Heart left ventricle (tissue), 16 donors: Measurements from ENCODE around the gene CELSR3. TPM values are rescaled to one million over a fixed set of nuclear protein-coding genes. Genes with fewer than 3 reads are reported as not detected.
A peak's percentile ranks its signal among the peaks of the same experiment; 100 is the strongest.

Experiments used
- ATAC-seq, 4 donors: fragments of 200-7000 bp; cut with Tn5 transposase; one replicate each; pipeline ENCODE4 v1.9.1; 2020 to 2022; ENCODE audit warnings: moderate library complexity in 4 of 4, mild to moderate bottlenecking in 3 of 4, moderate number of reproducible peaks in 1 of 4
- DNase-seq, 5 donors: peaks; one replicate each; pipeline ENCODE4 v3.0.0-alpha.2; 2020
- H3K27ac ChIP-seq, 12 donors: fragments of 200-600 bp; sonication (generic) in 4 of 12; one replicate each; pipeline versions ENCODE4 v1.5.0 to v1.8.0; 2016 to 2022; ENCODE audit warnings: mild to moderate bottlenecking in 2 of 12
- H3K27me3 ChIP-seq, 9 donors: fragments of 200-600 bp; sonication (generic) in 2 of 9; one replicate each; pipeline versions ENCODE4 v1.5.1 to v1.8.0; 2016 to 2022; ENCODE audit warnings: mild to moderate bottlenecking in 3 of 9
- H3K36me3 ChIP-seq, 9 donors: fragments of 200-600 bp; sonication (generic) in 2 of 9; one replicate each; pipeline versions ENCODE4 v1.5.0 to v1.8.0; 2018 to 2022; ENCODE audit warnings: mild to moderate bottlenecking in 2 of 9
- H3K4me1 ChIP-seq, 12 donors: fragments of 200-600 bp; sonication (generic) in 4 of 12; one replicate each; pipeline versions ENCODE4 v1.5.0 to v1.8.0; 2016 to 2022; ENCODE audit warnings: mild to moderate bottlenecking in 3 of 12
- H3K4me3 ChIP-seq, 12 donors: fragments of 200-600 bp; sonication (generic) in 4 of 12; one replicate each; pipeline versions ENCODE4 v1.5.0 to v1.8.0; 2017 to 2022; ENCODE audit warnings: mild to moderate bottlenecking in 9 of 12, moderate library complexity in 4 of 12
- H3K9me3 ChIP-seq, 12 donors: fragments of 200-600 bp; sonication (generic) in 4 of 12; one replicate each; pipeline versions ENCODE4 v1.5.0 to v1.8.0; 2016 to 2022; ENCODE audit warnings: mild to moderate bottlenecking in 1 of 12
- POLR2A ChIP-seq, 2 donors: fragments of 450-650 bp; IDR thresholded peaks; one replicate each; pipeline ENCODE4 v1.6.1; 2017; ENCODE audit warnings: antibody characterized with exemption in 2 of 2, mild to moderate bottlenecking in 2 of 2, moderate library complexity in 2 of 2
- WGBS, 4 donors: extraction: QIAGEN DNeasy Blood & Tissue Kit in 2 of 4; methylation state at CpG; one replicate each; pipeline versions ENCODE4 v1.1.5 to v1.1.7; 2013 to 2018; 5-methylcytosine and 5-hydroxymethylcytosine counted together
- intact Hi-C, 10 donors: fragments of 100-400 bp; cut with DNase I; formaldehyde crosslinking; loops; one replicate each; pipeline versions ENCODE4 v1.11.1 to v1.14.2; 2022
- polyA plus RNA-seq, 2 donors: library from polyadenylated mRNA; stranded (reverse); fragments of 200-250 nt; gene quantifications; one replicate each; pipeline ENCODE4 v1.2.3, GENCODE V29; 2013
- total RNA-seq, 9 donors: library from RNA; depleted of rRNA in 2 of 9; stranded (reverse); fragments of >200 nt in 2 of 9; fragmentation: NEBNext Ultra II Directional in 3 of 9; extraction: Animal tissue kit (Norgen Biotek cat#: 25700) in 3 of 9; gene quantifications; one replicate each; pipeline versions ENCODE4 v1.1.0 to v1.2.4, GENCODE V29; 2016 to 2023
- TF ChIP-seq, protein P1 (sequence below), 12 donors: fragments of 200-600 bp; sonication (generic) in 4 of 12; IDR thresholded peaks; one replicate each; pipeline versions ENCODE4 v1.5.0 to v1.8.0; 2018 to 2022; ENCODE audit warnings: antibody characterized with exemption in 12 of 12, mild to moderate bottlenecking in 5 of 12
- donor health status: ischemic (EF 13 %, LVEDD 7.1; RV severe dilation, severe dysfunction).
- donor health status: healthy with polysubstance abuse.
- donor health status: DM: no; HTN: yes; CAD: no.
- donor health status: DM: no; HTN: no; CAD: no.
- donor health status: ischemic (EF 25% LVEDD 6.9; RV normal size, moderate dysfunction).
- donor health status: ischemic (EF 25% LVEDD 5.7; RV mildly dilated, moderate dysfunction).
- donor health status: healthy.
- donor health status: DM: yes; HTN: yes; CAD: no.
- donor health status: ischemic (EF 35%, LVEDD 5.7; RV mildly dilated, moderate dysfunction).
- donor health status: nonischemic (EF 11% LVEDD 7.7; RV severe dilation, severe dysfunction).
- donor health status: DM: yes; HTN: yes; CAD: no.
- donor health status: PGD.
- donor health status: ischemic (EF 29% LVEDD 5.4; RV normal size, mild dysfunction).
- donor health status: nonischemic (EF 23%, LVEDD 6.1; RV moderate dilation, normal function).

The CELSR3 gene
- total and polyA plus RNA-seq, 11 donors: 0.10 to 0.36 (median 0.19) TPM

DNA sequence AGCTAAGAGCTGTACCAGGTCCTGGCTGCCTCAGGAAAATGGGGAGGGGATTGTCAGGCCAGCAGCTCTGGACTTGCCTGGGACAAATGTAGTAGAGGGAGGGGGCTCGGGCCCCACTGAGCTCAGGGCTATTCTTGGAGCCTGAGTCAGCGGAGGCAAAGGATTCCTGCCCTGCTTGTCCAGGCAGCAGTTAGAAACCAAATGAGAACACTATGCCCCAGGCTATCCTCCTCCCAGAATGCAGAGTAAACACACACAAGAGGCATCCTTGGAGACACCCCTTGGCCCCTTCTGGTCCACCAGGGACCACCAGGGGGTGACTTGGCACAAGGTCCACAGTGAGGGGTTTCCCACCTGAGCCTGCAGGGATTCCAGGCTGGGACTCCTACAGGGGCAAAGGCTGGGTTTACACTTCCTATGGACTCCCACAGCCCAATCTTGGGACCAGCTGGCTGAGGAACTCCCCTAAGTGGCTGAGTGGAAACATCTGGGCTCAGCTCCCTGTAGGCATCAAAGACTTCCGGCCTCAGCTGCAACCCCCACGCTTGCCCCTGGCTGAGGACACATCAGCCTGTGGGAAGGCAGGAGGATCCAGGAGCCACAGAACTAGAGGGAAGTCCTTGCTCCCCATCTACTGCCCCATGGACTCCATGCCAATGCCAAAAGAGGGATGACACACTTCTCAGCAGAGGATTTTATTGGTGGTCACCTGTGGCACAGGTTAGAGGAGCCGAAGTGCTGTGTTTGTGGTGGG is 64.2 kb downstream of the CELSR3 start:
- DNase-seq (peak; percentile 72 to 90 (median 81)), ATAC-seq (peak; percentile 73 to 89 (median 81))
- H3K36me3 ChIP-seq: peaks cover 0 to 62% (median 48%) of the 10 kb centered on the region in 9 donors
- H3K4me3 ChIP-seq: peak overlapping the region in 1 of 12 donors; percentile 5
- H3K4me1 ChIP-seq: peaks cover 8 to 86% (median 66%) of the 10 kb centered on the region in 12 donors
- peak overlapping the region; percentile 79 to 98 (median 92) for H3K27ac ChIP-seq
- H3K27me3 ChIP-seq: peaks cover 0 to 17% (median 0%) of the 10 kb centered on the region in 9 donors
- TF ChIP-seq POLR2A (IDR thresholded peaks at IDR 0.05): no peak
- TF ChIP-seq, protein P1, sequence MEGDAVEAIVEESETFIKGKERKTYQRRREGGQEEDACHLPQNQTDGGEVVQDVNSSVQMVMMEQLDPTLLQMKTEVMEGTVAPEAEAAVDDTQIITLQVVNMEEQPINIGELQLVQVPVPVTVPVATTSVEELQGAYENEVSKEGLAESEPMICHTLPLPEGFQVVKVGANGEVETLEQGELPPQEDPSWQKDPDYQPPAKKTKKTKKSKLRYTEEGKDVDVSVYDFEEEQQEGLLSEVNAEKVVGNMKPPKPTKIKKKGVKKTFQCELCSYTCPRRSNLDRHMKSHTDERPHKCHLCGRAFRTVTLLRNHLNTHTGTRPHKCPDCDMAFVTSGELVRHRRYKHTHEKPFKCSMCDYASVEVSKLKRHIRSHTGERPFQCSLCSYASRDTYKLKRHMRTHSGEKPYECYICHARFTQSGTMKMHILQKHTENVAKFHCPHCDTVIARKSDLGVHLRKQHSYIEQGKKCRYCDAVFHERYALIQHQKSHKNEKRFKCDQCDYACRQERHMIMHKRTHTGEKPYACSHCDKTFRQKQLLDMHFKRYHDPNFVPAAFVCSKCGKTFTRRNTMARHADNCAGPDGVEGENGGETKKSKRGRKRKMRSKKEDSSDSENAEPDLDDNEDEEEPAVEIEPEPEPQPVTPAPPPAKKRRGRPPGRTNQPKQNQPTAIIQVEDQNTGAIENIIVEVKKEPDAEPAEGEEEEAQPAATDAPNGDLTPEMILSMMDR (IDR thresholded peaks at IDR 0.05): no peak
- WGBS, 4 donors: 14 to 30% (median 28%) methylated on average over 1 to 5 of the region's 5 CpGs
- intact Hi-C loops: loop anchor here in 2 of 10 donors (5.0 kb wide), 1 partner anchor 36 kb away; the partner anchor contains the start of gene UCN2 (in 2 of the 2)
- H3K9me3 ChIP-seq: no peaks in the 10 kb centered on the region

DNA sequence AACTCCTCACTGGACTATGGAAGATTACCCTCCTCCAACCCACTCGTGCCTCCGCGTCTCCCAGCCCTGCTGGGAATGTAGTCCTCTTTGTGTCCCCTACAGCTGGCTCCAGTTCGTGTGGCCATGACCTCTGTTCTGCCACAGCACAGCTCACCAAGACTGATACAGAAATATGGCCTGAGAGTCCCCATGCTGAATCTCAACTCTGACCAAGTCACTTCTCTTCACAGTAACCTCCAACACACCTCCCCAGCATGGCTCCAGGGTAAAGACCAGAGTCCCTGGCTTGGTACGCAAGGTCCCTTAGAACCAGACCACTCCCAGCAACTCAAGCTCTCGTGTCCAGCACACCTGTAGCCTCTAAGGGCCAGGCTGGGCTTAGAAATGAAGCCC is 65.3 kb downstream of the CELSR3 start:
- Histone ChIP-seq H3K27me3 (peaks cover 0 to 17% (median 0%) of the 10 kb centered on the region in 9 donors), H3K4me3 (no peak overlapping the region), H3K9me3 (no peaks in the 10 kb centered on the region), H3K27ac (peak overlapping the region; percentile 79 to 98 (median 92)), H3K36me3 (peaks cover 0 to 51% (median 37%) of the 10 kb centered on the region in 9 donors), H3K4me1 (peaks cover 8 to 77% (median 66%) of the 10 kb centered on the region in 12 donors)
- TF ChIP-seq, protein P1 (IDR thresholded peaks at IDR 0.05): no peak
- TF ChIP-seq POLR2A (IDR thresholded peaks at IDR 0.05): no peak
- ATAC-seq (peak in 2 of 4 donors; percentile 0 to 4), DNase-seq (peak in 1 of 5 donors; percentile 49)
- WGBS, 4 donors: 58 to 68% (median 63%) methylated on average over 6 of the region's 6 CpGs
- intact Hi-C loops: loop anchor here in 2 of 10 donors (5.0 kb wide), 1 partner anchor 35 kb away; the partner anchor contains the start of gene UCN2 (in 2 of the 2)

DNA sequence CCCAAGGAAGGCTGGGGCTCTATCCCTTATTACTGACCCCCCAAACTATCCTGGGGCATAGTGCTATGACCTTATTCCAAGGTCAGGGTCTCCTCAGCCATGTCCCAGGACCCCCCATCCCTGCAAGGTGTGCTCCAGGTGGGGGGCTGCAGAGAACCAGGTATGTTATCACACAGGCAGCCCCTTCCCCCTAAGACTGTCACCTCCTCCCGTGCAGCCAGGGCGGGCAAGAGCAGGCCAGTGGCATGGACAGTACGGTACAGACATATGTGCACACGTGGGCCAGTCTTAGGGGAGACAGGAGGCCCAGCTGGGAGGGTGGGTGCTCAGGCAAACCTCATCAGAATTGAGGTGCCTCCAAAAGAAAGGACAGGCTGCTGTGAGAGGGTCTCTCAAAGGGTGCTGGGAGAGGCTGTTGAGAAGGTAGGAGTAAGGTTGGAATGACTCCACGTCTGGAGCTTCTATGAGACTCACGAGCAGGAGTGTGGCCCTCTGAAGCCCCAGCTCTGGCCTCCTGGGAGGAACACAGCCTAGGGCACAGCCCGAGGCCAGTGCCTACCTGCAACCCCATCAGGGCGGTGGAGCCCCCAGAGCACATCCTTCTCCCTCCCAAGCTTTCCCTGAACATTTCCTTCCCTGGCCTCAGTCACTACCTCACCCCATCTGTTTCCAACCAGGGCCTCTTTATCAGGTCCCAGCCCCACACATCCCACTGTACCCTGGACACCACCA is 65.8 kb downstream of the CELSR3 start:
- H3K4me3 ChIP-seq: no peak overlapping the region
- peak in 1 of 5 donors; percentile 36 for DNase-seq
- intact Hi-C loops: loop anchor here in 2 of 10 donors (5.0 kb wide), 1 partner anchor 35 kb away; the partner anchor contains the start of gene UCN2 (in 2 of the 2)
- peaks cover 8 to 76% (median 65%) of the 10 kb centered on the region in 12 donors for H3K4me1 ChIP-seq
- H3K27ac ChIP-seq: peak overlapping the region; percentile 79 to 98 (median 92)
- WGBS, 4 donors: 58 to 69% (median 62%) methylated on average over 8 of the region's 8 CpGs
- no peak for ATAC-seq
- H3K27me3 ChIP-seq: peaks cover 0 to 17% (median 0%) of the 10 kb centered on the region in 9 donors
- peaks cover 0 to 45% (median 31%) of the 10 kb centered on the region in 9 donors for H3K36me3 ChIP-seq
- H3K9me3 ChIP-seq: no peaks in the 10 kb centered on the region
- TF ChIP-seq, protein P1 (IDR thresholded peaks at IDR 0.05): no peak
- TF ChIP-seq POLR2A (IDR thresholded peaks at IDR 0.05): no peak
